H1 (cell line): ENCODE data around the gene HYAL4.

Experiments used
- CHD1 ChIP-seq: IDR thresholded peaks from 2 replicates; pipeline ENCODE4 v1.6.1; 2012; ENCODE audit warnings: low read depth, low read length, improper control_type of control experiment
- CHD2 ChIP-seq: IDR thresholded peaks from 2 replicates; pipeline ENCODE4 v1.6.1; 2012; ENCODE audit warnings: low read length, improper control_type of control experiment
- CTCF ChIP-seq, 3 experiments: IDR thresholded peaks; 1 replicate in 2 of 3; 2 replicates in 1 of 3; pipeline versions ENCODE4 v1.5.1 to v1.6.1; 2011; ENCODE audit warnings: low read length in 3 of 3, mild to moderate bottlenecking in 3 of 3, inconsistent platforms in 2 of 3, low read depth in 1 of 3, moderate library complexity in 1 of 3; ENCODE audit not compliant: insufficient read depth in 1 of 3; ENCODE audit errors: control extremely low read depth in 1 of 3
- EZH2 ChIP-seq: fragments of 200-600 bp; sonication (generic); IDR thresholded peaks from 2 replicates; pipeline ENCODE4 v1.7.1; 2012; ENCODE audit warnings: low read depth, mild to moderate bottlenecking, moderate library complexity, low read length, inconsistent platforms; ENCODE audit not compliant: severe bottlenecking
- JUND ChIP-seq: IDR thresholded peaks from 2 replicates; pipeline ENCODE4 v1.6.1; 2011; ENCODE audit warnings: mild to moderate bottlenecking, improper control_type of control experiment, low read length
- NRF1 ChIP-seq: IDR thresholded peaks from 2 replicates; pipeline ENCODE4 v1.6.1; 2011; ENCODE audit warnings: mild to moderate bottlenecking, low read depth, low read length, improper control_type of control experiment
- POLR2A ChIP-seq, 2 experiments: IDR thresholded peaks; 1 replicate in 1 of 2; 2 replicates in 1 of 2; pipeline ENCODE4 v1.6.1; 2011; ENCODE audit warnings: low read depth in 2 of 2, low read length in 2 of 2, mild to moderate bottlenecking in 2 of 2; ENCODE audit errors: control extremely low read depth in 1 of 2
- POLR2AphosphoS5 ChIP-seq: IDR thresholded peaks from 2 replicates; pipeline ENCODE4 v1.6.1; 2011; ENCODE audit warnings: low read depth, low read length
- SRF ChIP-seq: IDR thresholded peaks from 2 replicates; pipeline ENCODE4 v1.6.1; 2011; ENCODE audit warnings: mild to moderate bottlenecking, low read depth, low read length, moderate library complexity
- TCF12 ChIP-seq: IDR thresholded peaks from 2 replicates; pipeline ENCODE4 v1.6.1; 2011; ENCODE audit warnings: low read depth, mild to moderate bottlenecking, low read length
- YY1 ChIP-seq: IDR thresholded peaks from 2 replicates; pipeline ENCODE4 v1.6.1; 2011; ENCODE audit warnings: low read depth, mild to moderate bottlenecking, low read length
- TF ChIP-seq, protein P1 (sequence below): IDR thresholded peaks from 2 replicates; pipeline ENCODE4 v1.6.1; 2011; ENCODE audit warnings: low read length, improper control_type of control experiment

DNA sequence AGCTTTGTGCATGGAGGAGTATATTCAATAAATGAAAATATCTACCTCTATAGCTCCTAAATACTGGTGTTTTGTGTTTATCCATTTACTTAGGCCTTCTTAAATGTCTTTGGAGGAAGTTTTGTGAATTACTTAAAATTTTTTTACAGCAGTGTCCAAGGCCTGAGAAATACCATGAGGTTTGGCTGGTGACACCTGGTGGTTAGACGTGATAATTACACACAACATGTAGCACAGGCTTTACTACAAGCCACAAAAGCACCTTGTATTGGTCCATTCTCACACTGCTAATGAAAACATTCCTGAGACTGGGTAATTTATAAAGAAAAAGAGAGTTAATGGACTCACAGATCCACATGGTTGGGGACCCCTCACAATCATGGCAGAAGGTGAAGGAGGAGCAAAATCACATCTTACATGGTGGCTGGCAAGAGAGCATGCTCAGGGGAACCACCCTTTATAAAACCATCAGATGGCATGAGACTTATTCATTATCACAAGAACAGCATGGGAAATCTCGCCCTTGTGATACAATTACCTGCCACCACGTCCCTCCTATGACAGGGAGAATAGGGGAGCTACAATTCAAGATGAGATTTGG is 20.6 kb downstream of the HYAL4 start:
- TF ChIP-seq TCF12, result no peak
- TF ChIP-seq, protein P1, sequence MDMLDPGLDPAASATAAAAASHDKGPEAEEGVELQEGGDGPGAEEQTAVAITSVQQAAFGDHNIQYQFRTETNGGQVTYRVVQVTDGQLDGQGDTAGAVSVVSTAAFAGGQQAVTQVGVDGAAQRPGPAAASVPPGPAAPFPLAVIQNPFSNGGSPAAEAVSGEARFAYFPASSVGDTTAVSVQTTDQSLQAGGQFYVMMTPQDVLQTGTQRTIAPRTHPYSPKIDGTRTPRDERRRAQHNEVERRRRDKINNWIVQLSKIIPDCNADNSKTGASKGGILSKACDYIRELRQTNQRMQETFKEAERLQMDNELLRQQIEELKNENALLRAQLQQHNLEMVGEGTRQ, result no peak
- no peak for TF ChIP-seq POLR2A (IDR thresholded peaks at IDR 0.05; ENCODE audit: control extremely low read depth in 1 of 2, low read depth in 2 of 2, low read length in 2 of 2)
- TF ChIP-seq EZH2, result no peak
- TF ChIP-seq POLR2AphosphoS5, result no peak
- TF ChIP-seq CTCF (IDR thresholded peaks at IDR 0.05; ENCODE audit: control extremely low read depth in 1 of 3, insufficient read depth in 1 of 3, low read depth in 1 of 3, low read length in 3 of 3), result peak in 2 of 3 experiments; percentile 61 to 68; a peak in 3 of 4 replicates
- no peak for TF ChIP-seq SRF
- TF ChIP-seq YY1, result no peak
- TF ChIP-seq NRF1, result no peak
- no peak for TF ChIP-seq CHD1
- TF ChIP-seq CHD2, result no peak
- TF ChIP-seq JUND, result no peak
